Measurements from ENCODE around the gene SCAI.
"Not testable (repeated sequence)": the region's sequence is repeated elsewhere in the genome, so short reads cannot be mapped to it uniquely, and the experiment has no call there.

The SCAI gene

GRCh38 chr9:125147401-125147951, 4.1 kb upstream of the SCAI start:
- no peak for DNase-seq

GRCh38 chr9:125146247-125146646, 2.9 kb upstream of the SCAI start:
- DNase-seq = no peak

GRCh38 chr9:125145425-125145824, 2.1 kb upstream of the SCAI start:
- no peak for DNase-seq

- no peak for DNase-seq
These were observed 560 bp downstream of the SCAI start for GRCh38 chr9:125142560-125143376.

GRCh38 chr9:125141751-125142150, 1.6 kb downstream of the SCAI start:
- no peak for DNase-seq

- no peak for DNase-seq
These were observed 2.1 kb downstream of the SCAI start for GRCh38 chr9:125141251-125141650.

GRCh38 chr9:125140576-125140975, 2.8 kb downstream of the SCAI start:
- no peak for DNase-seq

- no peak for DNase-seq
These were observed 6.1 kb downstream of the SCAI start for GRCh38 chr9:125137200-125137599.

- DNase-seq = no peak
These were observed 8.4 kb downstream of the SCAI start for GRCh38 chr9:125134976-125135375.

GRCh38 chr9:125133403-125134329, 9.7 kb downstream of the SCAI start:
- DNase-seq = no peak

GRCh38 chr9:125131778-125132177, 11.6 kb downstream of the SCAI start:
- no peak for DNase-seq

GRCh38 chr9:125126019-125126746, 17.1 kb downstream of the SCAI start:
- peak; percentile 46 to 79 for DNase-seq

GRCh38 chr9:125125523-125125922, 17.8 kb downstream of the SCAI start:
- DNase-seq = no peak

GRCh38 chr9:125121146-125121545, 22.2 kb downstream of the SCAI start:
- no peak for DNase-seq

GRCh38 chr9:125119643-125120286, 23.6 kb downstream of the SCAI start:
- no peak for DNase-seq

GRCh38 chr9:125118696-125119095, 24.6 kb downstream of the SCAI start:
- DNase-seq = not testable (repeated sequence)

- not testable (repeated sequence) for DNase-seq
These were observed 28.8 kb downstream of the SCAI start for GRCh38 chr9:125114503-125114902.

- DNase-seq = no peak
These were observed 32.9 kb downstream of the SCAI start for GRCh38 chr9:125110464-125110863.

- DNase-seq = not testable (repeated sequence)
These were observed 34.8 kb downstream of the SCAI start for GRCh38 chr9:125108541-125108940.

GRCh38 chr9:125106285-125106893, 36.9 kb downstream of the SCAI start:
- no peak for DNase-seq

- no peak for DNase-seq
These were observed 39.4 kb downstream of the SCAI start for GRCh38 chr9:125103770-125104460.
